ENCODE results near the gene ATP4A. TPM values are rescaled to one million over a fixed set of nuclear protein-coding genes. Genes with fewer than 3 reads are reported as not detected.

Gene ATP4A
- total RNA-seq, 2 donors from 2014 or later = 0.18 TPM; not detected in 1

GRCh38 chr19:35549879-35550523, 13.5 kb downstream of the ATP4A start:
- peaks cover 15% of the 10 kb centered on the region for H3K27me3 Mint-ChIP-seq (ENCODE audit: insufficient read depth)
- Histone ChIP-seq H3K4me3 (ENCODE audit: low read length) (no peak overlapping the region), H3K4me1 (ENCODE audit: control insufficient read depth, insufficient read depth, low read length) (peaks cover 10% of the 10 kb centered on the region), H3K27me3 (ENCODE audit: control insufficient read depth, insufficient read depth, low read length, poor library complexity, severe bottlenecking) (no peaks in the 10 kb centered on the region), H3K27ac (ENCODE audit: low read depth, low read length) (no peak overlapping the region), H3K36me3 (ENCODE audit: control insufficient read depth, insufficient read depth, low read length) (peaks cover 21% of the 10 kb centered on the region), H3K9ac (ENCODE audit: extremely low read depth, low read length, poor library complexity, severe bottlenecking) (no peak overlapping the region), H3K9me3 (ENCODE audit: control insufficient read depth, low read length) (no peaks in the 10 kb centered on the region)
- DNase-seq = no peak
- H3K27ac Mint-ChIP-seq = no peak overlapping the region
- peaks cover 14% of the 10 kb centered on the region for H3K4me1 Mint-ChIP-seq
- H3K36me3 Mint-ChIP-seq (ENCODE audit: low read depth) = peaks cover 27% of the 10 kb centered on the region
- H3K9me3 Mint-ChIP-seq = no peaks in the 10 kb centered on the region
- WGBS, 2 experiments (ENCODE audit: insufficient coverage in 1 of 2, insufficient read length in 1 of 2) = 93 to 97% methylated on average over 14 to 15 of the region's 15 CpGs
- no peak overlapping the region for H3K4me3 Mint-ChIP-seq
- TF ChIP-seq, protein P1, sequence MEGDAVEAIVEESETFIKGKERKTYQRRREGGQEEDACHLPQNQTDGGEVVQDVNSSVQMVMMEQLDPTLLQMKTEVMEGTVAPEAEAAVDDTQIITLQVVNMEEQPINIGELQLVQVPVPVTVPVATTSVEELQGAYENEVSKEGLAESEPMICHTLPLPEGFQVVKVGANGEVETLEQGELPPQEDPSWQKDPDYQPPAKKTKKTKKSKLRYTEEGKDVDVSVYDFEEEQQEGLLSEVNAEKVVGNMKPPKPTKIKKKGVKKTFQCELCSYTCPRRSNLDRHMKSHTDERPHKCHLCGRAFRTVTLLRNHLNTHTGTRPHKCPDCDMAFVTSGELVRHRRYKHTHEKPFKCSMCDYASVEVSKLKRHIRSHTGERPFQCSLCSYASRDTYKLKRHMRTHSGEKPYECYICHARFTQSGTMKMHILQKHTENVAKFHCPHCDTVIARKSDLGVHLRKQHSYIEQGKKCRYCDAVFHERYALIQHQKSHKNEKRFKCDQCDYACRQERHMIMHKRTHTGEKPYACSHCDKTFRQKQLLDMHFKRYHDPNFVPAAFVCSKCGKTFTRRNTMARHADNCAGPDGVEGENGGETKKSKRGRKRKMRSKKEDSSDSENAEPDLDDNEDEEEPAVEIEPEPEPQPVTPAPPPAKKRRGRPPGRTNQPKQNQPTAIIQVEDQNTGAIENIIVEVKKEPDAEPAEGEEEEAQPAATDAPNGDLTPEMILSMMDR (conservative IDR thresholded peaks at IDR 0.05) = no peak

DNA sequence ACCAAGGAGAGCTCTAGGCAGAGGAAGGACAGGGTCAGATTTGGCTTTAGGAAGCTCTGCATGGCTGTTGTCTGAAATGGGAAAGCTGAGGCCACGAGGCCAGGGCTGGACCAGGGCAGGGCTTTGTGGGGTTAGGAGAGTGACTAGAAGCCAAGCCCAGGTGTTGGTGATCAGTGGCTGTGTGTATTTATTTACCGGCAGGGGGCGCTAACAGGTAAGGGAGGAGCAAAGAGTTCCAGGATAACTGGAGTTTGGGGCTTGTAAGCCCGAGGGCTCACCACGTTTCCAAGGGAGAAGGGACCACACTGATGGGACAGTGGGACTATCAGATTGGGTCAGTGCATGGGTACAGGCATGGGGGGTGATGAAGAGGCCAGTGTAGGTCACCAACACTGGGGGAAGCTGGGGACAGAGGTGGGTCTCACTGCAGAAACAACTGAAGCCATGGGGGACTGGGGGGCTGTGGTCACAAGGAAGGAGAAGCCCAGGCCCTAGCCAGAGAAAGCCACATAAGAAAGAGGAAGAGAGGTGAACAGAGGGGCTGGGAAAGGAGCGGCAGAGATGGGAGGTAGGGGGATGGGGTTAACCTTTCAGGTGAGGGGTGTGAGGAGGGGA, 14.2 kb downstream of the ATP4A start:
- DNase-seq = peak; percentile 88
- WGBS, 2 experiments (ENCODE audit: insufficient coverage in 1 of 2, insufficient read length in 1 of 2) = 25 to 37% methylated on average over 5 to 6 of the region's 6 CpGs
- Mint-ChIP-seq H3K9me3 (no peaks in the 10 kb centered on the region), H3K36me3 (ENCODE audit: low read depth) (peaks cover 30% of the 10 kb centered on the region), H3K4me1 (peaks cover 20% of the 10 kb centered on the region), H3K27ac (peak overlapping the region; percentile 36), H3K27me3 (ENCODE audit: insufficient read depth) (peaks cover 7% of the 10 kb centered on the region), H3K4me3 (no peak overlapping the region)
- H3K27ac ChIP-seq (ENCODE audit: low read depth, low read length) = no peak overlapping the region
- no peak overlapping the region for H3K4me3 ChIP-seq (ENCODE audit: low read length)
- no peaks in the 10 kb centered on the region for H3K9me3 ChIP-seq (ENCODE audit: control insufficient read depth, low read length)
- no peak overlapping the region for H3K9ac ChIP-seq (ENCODE audit: extremely low read depth, low read length, poor library complexity, severe bottlenecking)
- TF ChIP-seq, protein P1 (conservative IDR thresholded peaks at IDR 0.05) = peak; percentile 88
- H3K27me3 ChIP-seq (ENCODE audit: control insufficient read depth, insufficient read depth, low read length, poor library complexity, severe bottlenecking) = no peaks in the 10 kb centered on the region
- peaks cover 10% of the 10 kb centered on the region for H3K4me1 ChIP-seq (ENCODE audit: control insufficient read depth, insufficient read depth, low read length)
- peaks cover 21% of the 10 kb centered on the region for H3K36me3 ChIP-seq (ENCODE audit: control insufficient read depth, insufficient read depth, low read length)

GRCh38 chr19:35546532-35546931, 16.9 kb downstream of the ATP4A start:
- Mint-ChIP-seq H3K9me3 (no peaks in the 10 kb centered on the region), H3K27ac (peak overlapping the region; percentile 91), H3K4me1 (peaks cover 22% of the 10 kb centered on the region), H3K4me3 (peak overlapping the region; percentile 84), H3K36me3 (ENCODE audit: low read depth) (peaks cover 47% of the 10 kb centered on the region), H3K27me3 (ENCODE audit: insufficient read depth) (no peaks in the 10 kb centered on the region)
- peak overlapping the region; percentile 99 for H3K4me3 ChIP-seq (ENCODE audit: low read length)
- TF ChIP-seq, protein P1 (conservative IDR thresholded peaks at IDR 0.05) = no peak
- peaks cover 10% of the 10 kb centered on the region for H3K4me1 ChIP-seq (ENCODE audit: control insufficient read depth, insufficient read depth, low read length)
- no peaks in the 10 kb centered on the region for H3K9me3 ChIP-seq (ENCODE audit: control insufficient read depth, low read length)
- no peaks in the 10 kb centered on the region for H3K27me3 ChIP-seq (ENCODE audit: control insufficient read depth, insufficient read depth, low read length, poor library complexity, severe bottlenecking)
- no peak overlapping the region for H3K27ac ChIP-seq (ENCODE audit: low read depth, low read length)
- WGBS, 2 experiments (ENCODE audit: insufficient coverage in 1 of 2, insufficient read length in 1 of 2) = 93 to 95% methylated on average over 7 to 8 of the region's 8 CpGs
- H3K9ac ChIP-seq (ENCODE audit: extremely low read depth, low read length, poor library complexity, severe bottlenecking) = peak overlapping the region; percentile 81
- DNase-seq = no peak
- peaks cover 33% of the 10 kb centered on the region for H3K36me3 ChIP-seq (ENCODE audit: control insufficient read depth, insufficient read depth, low read length)
